IPS DF 4.7 (cell line): Measurements from ENCODE around the gene FXYD3.
A peak's percentile ranks its signal among the peaks of the same experiment; 100 is the strongest.
"Not testable (repeated sequence)": the region's sequence is repeated elsewhere in the genome, so short reads cannot be mapped to it uniquely, and the experiment has no call there.

Source experiments
- DNase-seq: peaks from one replicate; pipeline ENCODE4 v3.0.0-alpha.2; 2013; ENCODE audit warnings: low spot score; ENCODE audit errors: extremely low read depth

FXYD3 gene

GRCh38 chr19:35086455-35086854 is 29.2 kb upstream of the FXYD3 start:
- no peak for DNase-seq

GRCh38 chr19:35087393-35087792 is 28.2 kb upstream of the FXYD3 start:
- no peak for DNase-seq

- DNase-seq: no peak
Measured at GRCh38 chr19:35088131-35088913, 27.3 kb upstream of the FXYD3 start.

GRCh38 chr19:35089554-35089953 is 26.1 kb upstream of the FXYD3 start:
- no peak for DNase-seq

- DNase-seq: no peak
Measured at GRCh38 chr19:35090160-35090505, 25.5 kb upstream of the FXYD3 start.

GRCh38 chr19:35090506-35091214 is 25.0 kb upstream of the FXYD3 start:
- DNase-seq: peak; percentile 38

- DNase-seq: no peak
Measured at GRCh38 chr19:35093430-35093829, 22.2 kb upstream of the FXYD3 start.

GRCh38 chr19:35093941-35094647 is 21.5 kb upstream of the FXYD3 start:
- no peak for DNase-seq

GRCh38 chr19:35094656-35095055 is 21.0 kb upstream of the FXYD3 start:
- no peak for DNase-seq

- DNase-seq: no peak
Measured at GRCh38 chr19:35095667-35096368, 19.8 kb upstream of the FXYD3 start.

GRCh38 chr19:35098413-35099049 is 17.1 kb upstream of the FXYD3 start:
- DNase-seq: no peak

GRCh38 chr19:35099155-35099896 is 16.3 kb upstream of the FXYD3 start:
- DNase-seq: no peak

- no peak for DNase-seq
Measured at GRCh38 chr19:35099897-35100275, 15.7 kb upstream of the FXYD3 start.

- no peak for DNase-seq
Measured at GRCh38 chr19:35100588-35101533, 14.8 kb upstream of the FXYD3 start.

- not testable (repeated sequence) for DNase-seq
Measured at GRCh38 chr19:35101949-35102348, 13.7 kb upstream of the FXYD3 start.

- DNase-seq: not testable (repeated sequence)
Measured at GRCh38 chr19:35103614-35104013, 12.0 kb upstream of the FXYD3 start.

- DNase-seq: no peak
Measured at GRCh38 chr19:35104361-35104760, 11.3 kb upstream of the FXYD3 start.

- no peak for DNase-seq
Measured at GRCh38 chr19:35105047-35105410, 10.6 kb upstream of the FXYD3 start.
